SK-N-SH treated with all-trans-retinoic acid at 6 μM for 48 hours (cell line): ENCODE results near the gene NOL3.

Experiments used
- ATAC-seq: fragments of 200-7000 bp; cut with Tn5 transposase; 3 replicates; pipeline ENCODE4 v1.9.1; 2020; ENCODE audit warnings: mild to moderate bottlenecking, moderate library complexity
- ARNTL ChIP-seq: fragments of 450-650 bp; formaldehyde crosslinking; IDR thresholded peaks from 2 replicates; pipeline ENCODE4 v1.5.0; 2020; ENCODE audit warnings: low read depth, mild to moderate bottlenecking, moderate library complexity, borderline replicate concordance
- BACH2 ChIP-seq: fragments of 250-450 bp; sonication (Bioruptor Pico); IDR thresholded peaks from 2 replicates; pipeline ENCODE4 v1.9.0; 2021; ENCODE audit warnings: mild to moderate bottlenecking, borderline replicate concordance
- CREB5 ChIP-seq: fragments of 250-450 bp; sonication (Bioruptor Pico); IDR thresholded peaks from 2 replicates; pipeline ENCODE4 v1.5.1; 2020; ENCODE audit warnings: low read depth, mild to moderate bottlenecking, moderate library complexity
- CSDC2 ChIP-seq: fragments of 250-450 bp; sonication (Bioruptor Pico); IDR thresholded peaks from 2 replicates; pipeline ENCODE4 v1.5.0; 2020; ENCODE audit warnings: mild to moderate bottlenecking, moderate library complexity
- CSRNP3 ChIP-seq: fragments of 250-450 bp; sonication (Bioruptor Pico); IDR thresholded peaks from 2 replicates; pipeline ENCODE4 v1.5.1; 2021; ENCODE audit warnings: mild to moderate bottlenecking, moderate library complexity
- ESRRG ChIP-seq: fragments of 250-450 bp; sonication (Bioruptor Pico); IDR thresholded peaks from 2 replicates; pipeline ENCODE4 v1.6.1; 2021; ENCODE audit warnings: mild to moderate bottlenecking
- OSR1 ChIP-seq: fragments of 250-450 bp; sonication (Bioruptor Pico); IDR thresholded peaks from 2 replicates; pipeline ENCODE4 v1.8.0; 2022; ENCODE audit warnings: moderate library complexity, mild to moderate bottlenecking, inconsistent platforms
- PATZ1 ChIP-seq: fragments of 250-450 bp; sonication (Bioruptor Pico); IDR thresholded peaks from 2 replicates; pipeline ENCODE4 v1.8.0; 2020; ENCODE audit warnings: mild to moderate bottlenecking, moderate library complexity, borderline replicate concordance
- POU6F1 ChIP-seq: fragments of 250-450 bp; sonication (Bioruptor Pico); IDR thresholded peaks from 2 replicates; pipeline ENCODE4 v1.8.0; 2021; ENCODE audit warnings: low read depth, mild to moderate bottlenecking, moderate library complexity, borderline replicate concordance
- RARB ChIP-seq: fragments of 250-450 bp; sonication (Bioruptor Pico); IDR thresholded peaks from 2 replicates; pipeline ENCODE4 v1.8.0; 2021; ENCODE audit warnings: mild to moderate bottlenecking, moderate library complexity
- SNAI2 ChIP-seq: fragments of 250-450 bp; sonication (Bioruptor Pico); IDR thresholded peaks from 2 replicates; pipeline ENCODE4 v1.5.0; 2020; ENCODE audit warnings: mild to moderate bottlenecking, moderate library complexity
- TCF4 ChIP-seq: fragments of 250-450 bp; sonication (Bioruptor Pico); IDR thresholded peaks from 2 replicates; pipeline ENCODE4 v1.8.0; 2021; ENCODE audit warnings: mild to moderate bottlenecking, moderate library complexity, borderline replicate concordance
- TOX ChIP-seq: fragments of 250-450 bp; sonication (Bioruptor Pico); IDR thresholded peaks from 2 replicates; pipeline ENCODE4 v1.8.0; 2021; ENCODE audit warnings: mild to moderate bottlenecking, moderate library complexity, borderline replicate concordance
- TSHZ2 ChIP-seq: fragments of 250-450 bp; sonication (Bioruptor Pico); IDR thresholded peaks from 2 replicates; pipeline ENCODE4 v1.5.0; 2020; ENCODE audit warnings: mild to moderate bottlenecking, moderate library complexity
- ZC3H10 ChIP-seq: fragments of 250-450 bp; sonication (Bioruptor Pico); IDR thresholded peaks from 2 replicates; pipeline ENCODE4 v1.5.1; 2021; ENCODE audit warnings: mild to moderate bottlenecking, moderate library complexity
- ZFP3 ChIP-seq: fragments of 250-450 bp; sonication (Bioruptor Pico); IDR thresholded peaks from 2 replicates; pipeline ENCODE4 v1.5.0; 2020; ENCODE audit warnings: mild to moderate bottlenecking, moderate library complexity
- ZFP30 ChIP-seq: fragments of 450-650 bp; formaldehyde crosslinking; IDR thresholded peaks from 2 replicates; pipeline ENCODE4 v1.5.0; 2022; ENCODE audit warnings: mild to moderate bottlenecking, moderate library complexity
- ZNF565 ChIP-seq: fragments of 450-650 bp; formaldehyde crosslinking; conservative IDR thresholded peaks from 2 replicates; pipeline ENCODE4 v1.5.0; 2020; ENCODE audit warnings: low read depth, mild to moderate bottlenecking, moderate library complexity
- ZNF70 ChIP-seq: fragments of 450-650 bp; formaldehyde crosslinking; IDR thresholded peaks from 2 replicates; pipeline ENCODE4 v1.5.0; 2020; ENCODE audit warnings: mild to moderate bottlenecking, moderate library complexity

NOL3 gene

GRCh38 chr16:67158637-67159600 lies 11.4 kb upstream of the NOL3 start:
- TF ChIP-seq CSRNP3 (CRISPR knock-in tag) (no peak), TSHZ2 (no peak), TOX (no peak), RARB (CRISPR knock-in tag) (no peak), ZNF565 (CRISPR knock-in tag) (no peak), CSDC2 (CRISPR knock-in tag) (no peak), ZFP3 (no peak), ZFP30 (no peak), PATZ1 (CRISPR knock-in tag) (no peak), ARNTL (no peak), OSR1 (CRISPR knock-in tag) (no peak), ESRRG (CRISPR knock-in tag) (no peak), ZNF70 (CRISPR knock-in tag) (no peak)
- TF ChIP-seq, all 23 proteins: peak for 0
- peak; percentile 19 for ATAC-seq

GRCh38 chr16:67161595-67162058 lies 8.7 kb upstream of the NOL3 start:
- ATAC-seq: no peak
- TF ChIP-seq ZNF565 (CRISPR knock-in tag): no peak

- no peak for ATAC-seq
- no peak for TF ChIP-seq RARB (CRISPR knock-in tag)
- TF ChIP-seq PATZ1 (CRISPR knock-in tag): no peak
- no peak for TF ChIP-seq OSR1 (CRISPR knock-in tag)
- no peak for TF ChIP-seq BACH2 (CRISPR knock-in tag)
- TF ChIP-seq CREB5 (CRISPR knock-in tag): no peak
- no peak for TF ChIP-seq POU6F1 (CRISPR knock-in tag)
- TF ChIP-seq SNAI2 (CRISPR knock-in tag): no peak
- TF ChIP-seq ARNTL: no peak
- TF ChIP-seq TSHZ2: no peak
- no peak for TF ChIP-seq TCF4 (CRISPR knock-in tag)
- TF ChIP-seq ZC3H10 (CRISPR knock-in tag): no peak
Measured at GRCh38 chr16:67162506-67163163, 7.7 kb upstream of the NOL3 start.
